HK-2 (cell line): ENCODE results near the gene RIC8A.

Experiments
- DNase-seq: peaks from one replicate; pipeline ENCODE4 v3.0.0-alpha.2; 2018; ENCODE audit not compliant: unreplicated experiment

RIC8A gene

GRCh38 chr11:244376-244775, 36.9 kb downstream of the RIC8A start:
- no peak for DNase-seq

- DNase-seq = no peak
Measured at GRCh38 chr11:249062-249461, 41.6 kb downstream of the RIC8A start.

GRCh38 chr11:250274-250673, 42.8 kb downstream of the RIC8A start:
- DNase-seq = no peak

GRCh38 chr11:250740-251299, 43.3 kb downstream of the RIC8A start:
- peak; percentile 33 for DNase-seq

- DNase-seq = no peak
Measured at GRCh38 chr11:251550-251949, 44.0 kb downstream of the RIC8A start.

GRCh38 chr11:252666-253065, 45.2 kb downstream of the RIC8A start:
- no peak for DNase-seq

GRCh38 chr11:253160-253885, 45.8 kb downstream of the RIC8A start:
- DNase-seq = no peak

- no peak for DNase-seq
Measured at GRCh38 chr11:253886-254270, 46.4 kb downstream of the RIC8A start.

- DNase-seq = no peak
Measured at GRCh38 chr11:255176-255575, 47.7 kb downstream of the RIC8A start.

- no peak for DNase-seq
Measured at GRCh38 chr11:255816-256215, 48.3 kb downstream of the RIC8A start.

GRCh38 chr11:256952-257737, 49.6 kb downstream of the RIC8A start:
- no peak for DNase-seq

GRCh38 chr11:257766-258493, 50.4 kb downstream of the RIC8A start:
- no peak for DNase-seq

GRCh38 chr11:259413-259812, 51.9 kb downstream of the RIC8A start:
- no peak for DNase-seq

GRCh38 chr11:261624-262023, 54.1 kb downstream of the RIC8A start:
- DNase-seq = no peak
